Mucosa of stomach (tissue), 1 donor: Measurements from ENCODE around the gene BLM.
"Not testable (repeated sequence)": the region's sequence is repeated elsewhere in the genome, so short reads cannot be mapped to it uniquely, and the experiment has no call there.

Experiments used
- H3K27me3 ChIP-seq: one replicate; pipeline ENCODE4 v1.7.0; 2013; ENCODE audit warnings: mild to moderate bottlenecking, low read length; ENCODE audit not compliant: control insufficient read depth, insufficient read depth
- H3K36me3 ChIP-seq: one replicate; pipeline ENCODE4 v1.7.0; 2013; ENCODE audit warnings: low read length; ENCODE audit not compliant: control insufficient read depth, insufficient read depth
- H3K4me1 ChIP-seq: one replicate; pipeline ENCODE4 v1.7.0; 2013; ENCODE audit warnings: mild to moderate bottlenecking, low read length; ENCODE audit not compliant: control insufficient read depth, insufficient read depth
- H3K4me3 ChIP-seq: one replicate; pipeline ENCODE4 v1.7.0; 2013; ENCODE audit warnings: low read length
- H3K9ac ChIP-seq: one replicate; pipeline ENCODE4 v1.7.0; 2013; ENCODE audit warnings: mild to moderate bottlenecking, low read length, moderate library complexity
- H3K9me3 ChIP-seq: one replicate; pipeline ENCODE4 v1.7.0; 2013; ENCODE audit warnings: mild to moderate bottlenecking, low read length, moderate library complexity; ENCODE audit not compliant: control insufficient read depth
- donor health status: Pancreatic carcinoma.

The BLM gene

GRCh38 chr15:90819390-90819789 is 102.2 kb downstream of the BLM start:
- Histone ChIP-seq H3K4me1 (peaks cover 31% of the 10 kb centered on the region), H3K9ac (no peak overlapping the region), H3K4me3 (no peak overlapping the region), H3K9me3 (no peaks in the 10 kb centered on the region), H3K27me3 (no peaks in the 10 kb centered on the region), H3K36me3 (no peaks in the 10 kb centered on the region)

- no peaks in the 10 kb centered on the region for H3K36me3 ChIP-seq
- H3K4me1 ChIP-seq: peaks cover 31% of the 10 kb centered on the region
- H3K4me3 ChIP-seq: no peak overlapping the region
- H3K9me3 ChIP-seq: no peaks in the 10 kb centered on the region
- H3K27me3 ChIP-seq: no peaks in the 10 kb centered on the region
- H3K9ac ChIP-seq: no peak overlapping the region
Measured at GRCh38 chr15:90819850-90820249, 102.7 kb downstream of the BLM start.

GRCh38 chr15:90820481-90820880 is 103.3 kb downstream of the BLM start:
- Histone ChIP-seq H3K36me3 (no peaks in the 10 kb centered on the region), H3K9ac (no peak overlapping the region), H3K27me3 (no peaks in the 10 kb centered on the region), H3K9me3 (no peaks in the 10 kb centered on the region), H3K4me1 (peaks cover 31% of the 10 kb centered on the region), H3K4me3 (no peak overlapping the region)

- Histone ChIP-seq H3K4me1 (peaks cover 24% of the 10 kb centered on the region), H3K36me3 (no peaks in the 10 kb centered on the region), H3K9ac (no peak overlapping the region), H3K9me3 (no peaks in the 10 kb centered on the region), H3K4me3 (no peak overlapping the region), H3K27me3 (no peaks in the 10 kb centered on the region)
Measured at GRCh38 chr15:90822204-90822955, 105.2 kb downstream of the BLM start.

- H3K27me3 ChIP-seq: no peaks in the 10 kb centered on the region
- H3K36me3 ChIP-seq: no peaks in the 10 kb centered on the region
- no peak overlapping the region for H3K4me3 ChIP-seq
- H3K9me3 ChIP-seq: no peaks in the 10 kb centered on the region
- H3K4me1 ChIP-seq: peaks cover 24% of the 10 kb centered on the region
- H3K9ac ChIP-seq: no peak overlapping the region
Measured at GRCh38 chr15:90823455-90823974, 106.4 kb downstream of the BLM start.

GRCh38 chr15:90825115-90825899 is 108.2 kb downstream of the BLM start:
- not testable (repeated sequence) for H3K27me3 ChIP-seq, H3K9me3 ChIP-seq, H3K4me3 ChIP-seq, H3K9ac ChIP-seq, H3K36me3 ChIP-seq
- H3K4me1 ChIP-seq: peaks cover 24% of the 10 kb centered on the region

- H3K27me3 ChIP-seq, H3K36me3 ChIP-seq, H3K4me3 ChIP-seq, H3K9ac ChIP-seq, H3K9me3 ChIP-seq: not testable (repeated sequence)
- peaks cover 24% of the 10 kb centered on the region for H3K4me1 ChIP-seq
Measured at GRCh38 chr15:90826206-90826885, 109.2 kb downstream of the BLM start.

- H3K4me3 ChIP-seq: no peak overlapping the region
- H3K36me3 ChIP-seq: no peaks in the 10 kb centered on the region
- H3K27me3 ChIP-seq: no peaks in the 10 kb centered on the region
- H3K4me1 ChIP-seq: peaks cover 24% of the 10 kb centered on the region
- H3K9ac ChIP-seq: no peak overlapping the region
- H3K9me3 ChIP-seq: no peaks in the 10 kb centered on the region
Measured at GRCh38 chr15:90826886-90827435, 109.8 kb downstream of the BLM start.

GRCh38 chr15:90828111-90828510 is 111.0 kb downstream of the BLM start:
- Histone ChIP-seq H3K36me3 (no peaks in the 10 kb centered on the region), H3K9me3 (no peaks in the 10 kb centered on the region), H3K27me3 (no peaks in the 10 kb centered on the region), H3K4me1 (peaks cover 20% of the 10 kb centered on the region), H3K9ac (no peak overlapping the region), H3K4me3 (no peak overlapping the region)

- no peaks in the 10 kb centered on the region for H3K9me3 ChIP-seq
- H3K27me3 ChIP-seq: no peaks in the 10 kb centered on the region
- H3K36me3 ChIP-seq: no peaks in the 10 kb centered on the region
- no peak overlapping the region for H3K9ac ChIP-seq
- H3K4me3 ChIP-seq: no peak overlapping the region
- peaks cover 9% of the 10 kb centered on the region for H3K4me1 ChIP-seq
Measured at GRCh38 chr15:90829126-90829525, 112.0 kb downstream of the BLM start.

GRCh38 chr15:90829942-90830440 is 112.8 kb downstream of the BLM start:
- Histone ChIP-seq H3K9me3 (no peaks in the 10 kb centered on the region), H3K4me3 (no peak overlapping the region), H3K36me3 (no peaks in the 10 kb centered on the region), H3K4me1 (peaks cover under 1% of the 10 kb centered on the region), H3K27me3 (no peaks in the 10 kb centered on the region), H3K9ac (no peak overlapping the region)
